Fibroblast of pulmonary artery (primary cell): ENCODE data around the gene RASA2.

Experiments
- DNase-seq: peaks from one replicate; pipeline ENCODE4 v3.0.0-alpha.2; 2010; ENCODE audit warnings: low read depth
- H3K4me3 ChIP-seq: replicated peaks from 2 replicates; pipeline ENCODE4 v1.5.1; 2011; ENCODE audit warnings: low read depth, mild to moderate bottlenecking, control low read depth, low read length, moderate library complexity
- CTCF ChIP-seq: IDR thresholded peaks from 2 replicates; pipeline ENCODE4 v1.5.1; 2011; ENCODE audit warnings: mild to moderate bottlenecking, control low read depth, low read length, inconsistent platforms; ENCODE audit errors: missing control alignments

Gene RASA2

GRCh38 chr3:141456301-141456625 lies 30.6 kb upstream of the RASA2 start:
- TF ChIP-seq CTCF = no peak
- DNase-seq = peak; percentile 36
- no peak overlapping the region for H3K4me3 ChIP-seq

- DNase-seq = no peak
- TF ChIP-seq CTCF = no peak
- H3K4me3 ChIP-seq = no peak overlapping the region
Measured at GRCh38 chr3:141457624-141458236, 29.1 kb upstream of the RASA2 start.

GRCh38 chr3:141459008-141459407 lies 27.8 kb upstream of the RASA2 start:
- TF ChIP-seq CTCF = no peak
- H3K4me3 ChIP-seq = no peak overlapping the region
- DNase-seq = no peak

- H3K4me3 ChIP-seq = no peak overlapping the region
- TF ChIP-seq CTCF = peak; percentile 87
- peak; percentile 90 for DNase-seq
Measured at GRCh38 chr3:141460097-141460704, 26.6 kb upstream of the RASA2 start.

GRCh38 chr3:141462176-141462859 lies 24.5 kb upstream of the RASA2 start:
- DNase-seq = no peak
- H3K4me3 ChIP-seq = no peak overlapping the region
- no peak for TF ChIP-seq CTCF

GRCh38 chr3:141465221-141465620 lies 21.6 kb upstream of the RASA2 start:
- peak; percentile 41 for TF ChIP-seq CTCF
- no peak overlapping the region for H3K4me3 ChIP-seq
- no peak for DNase-seq
